Upper lobe of left lung (tissue), 6 donors: ENCODE data around the gene PALM. TPM values are rescaled to one million over a fixed set of nuclear protein-coding genes. Genes with fewer than 3 reads are reported as not detected.
A peak's percentile ranks its signal among the peaks of the same experiment; 100 is the strongest.

Experiments used
- ATAC-seq, 2 donors: fragments of 200-7000 bp; cut with Tn5 transposase; one replicate each; pipeline ENCODE4 v1.9.1; 2022; ENCODE audit warnings: mild to moderate bottlenecking in 2 of 2, moderate library complexity in 2 of 2; ENCODE audit not compliant: low FRiP score in 2 of 2
- DNase-seq, 2 donors: peaks; one replicate each; pipeline ENCODE4 v3.0.0-alpha.2; 2019 to 2020
- H3K27ac ChIP-seq, 4 donors: fragments of 200-600 bp; sonication (generic); one replicate each; pipeline ENCODE4 v1.5.1; 2016 to 2019
- H3K27me3 ChIP-seq, 4 donors: fragments of 200-600 bp; sonication (generic); one replicate each; pipeline ENCODE4 v1.5.1; 2017 to 2019
- H3K36me3 ChIP-seq, 4 donors: fragments of 200-600 bp; sonication (generic); one replicate each; pipeline ENCODE4 v1.5.1; 2016 to 2019
- H3K4me1 ChIP-seq, 4 donors: fragments of 200-600 bp; sonication (generic); one replicate each; pipeline ENCODE4 v1.5.1; 2018 to 2019
- H3K4me3 ChIP-seq, 4 donors: fragments of 200-600 bp; sonication (generic); one replicate each; pipeline ENCODE4 v1.5.1; 2017 to 2019; ENCODE audit warnings: mild to moderate bottlenecking in 2 of 4, moderate library complexity in 1 of 4
- H3K9me3 ChIP-seq, 4 donors: fragments of 200-600 bp; sonication (generic); one replicate each; pipeline ENCODE4 v1.5.1; 2018 to 2019
- EP300 ChIP-seq, 4 donors: sonication (generic); formaldehyde crosslinking; IDR thresholded peaks; one replicate each; pipeline ENCODE4 v1.5.1; 2017; ENCODE audit warnings: antibody characterized with exemption in 4 of 4, control low read depth in 2 of 4
- POLR2A ChIP-seq, 4 donors: fragments of 450-650 bp; IDR thresholded peaks; one replicate each; pipeline ENCODE4 v1.5.1; 2016 to 2017; ENCODE audit warnings: antibody characterized with exemption in 4 of 4, mild to moderate bottlenecking in 2 of 4
- POLR2AphosphoS5 ChIP-seq, 2 donors: sonication (generic); formaldehyde crosslinking; IDR thresholded peaks; one replicate each; pipeline ENCODE4 v1.5.1; 2017; ENCODE audit warnings: antibody characterized with exemption in 2 of 2
- WGBS, 2 donors: methylation state at CpG; one replicate each; pipeline ENCODE4 v1.1.5; 2017 to 2018; 5-methylcytosine and 5-hydroxymethylcytosine counted together
- total RNA-seq, 6 donors: library from RNA; depleted of rRNA in 4 of 6; stranded (reverse); fragments of >200 nt in 4 of 6; gene quantifications; one replicate each; pipeline versions ENCODE4 v1.1.0 to v1.2.1, GENCODE V29; 2016 to 2021
- TF ChIP-seq, protein P1 (sequence below), 6 experiments: fragments of 450-650 bp in 4 of 6; fragments of 200-600 bp in 2 of 6; sonication (generic) in 2 of 6; IDR thresholded peaks; one replicate each; pipeline ENCODE4 v1.5.1; 2016 to 2019; ENCODE audit warnings: antibody characterized with exemption in 6 of 6
- donor health status: DM: no; HTN: no; CAD: no; lungs with moderate emphysema.
- donor health status: DM: no; HTN: yes; CAD: no; lungs with severe emphysema.

Gene PALM
- total RNA-seq, 6 donors from 2014 or later: 12.5 to 65.6 (median 37.4) TPM

GRCh38 chr19:670609-671075 lies 38.1 kb upstream of the PALM start:
- DNase-seq: peak in 1 of 2 donors; percentile 37
- TF ChIP-seq POLR2A (IDR thresholded peaks at IDR 0.05) (no peak), POLR2AphosphoS5 (IDR thresholded peaks at IDR 0.05) (no peak), EP300 (IDR thresholded peaks at IDR 0.05) (no peak)
- TF ChIP-seq, protein P1, sequence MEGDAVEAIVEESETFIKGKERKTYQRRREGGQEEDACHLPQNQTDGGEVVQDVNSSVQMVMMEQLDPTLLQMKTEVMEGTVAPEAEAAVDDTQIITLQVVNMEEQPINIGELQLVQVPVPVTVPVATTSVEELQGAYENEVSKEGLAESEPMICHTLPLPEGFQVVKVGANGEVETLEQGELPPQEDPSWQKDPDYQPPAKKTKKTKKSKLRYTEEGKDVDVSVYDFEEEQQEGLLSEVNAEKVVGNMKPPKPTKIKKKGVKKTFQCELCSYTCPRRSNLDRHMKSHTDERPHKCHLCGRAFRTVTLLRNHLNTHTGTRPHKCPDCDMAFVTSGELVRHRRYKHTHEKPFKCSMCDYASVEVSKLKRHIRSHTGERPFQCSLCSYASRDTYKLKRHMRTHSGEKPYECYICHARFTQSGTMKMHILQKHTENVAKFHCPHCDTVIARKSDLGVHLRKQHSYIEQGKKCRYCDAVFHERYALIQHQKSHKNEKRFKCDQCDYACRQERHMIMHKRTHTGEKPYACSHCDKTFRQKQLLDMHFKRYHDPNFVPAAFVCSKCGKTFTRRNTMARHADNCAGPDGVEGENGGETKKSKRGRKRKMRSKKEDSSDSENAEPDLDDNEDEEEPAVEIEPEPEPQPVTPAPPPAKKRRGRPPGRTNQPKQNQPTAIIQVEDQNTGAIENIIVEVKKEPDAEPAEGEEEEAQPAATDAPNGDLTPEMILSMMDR (IDR thresholded peaks at IDR 0.05): no peak
- no peak overlapping the region for H3K27ac ChIP-seq
- H3K27me3 ChIP-seq: no peaks in the 10 kb centered on the region
- peaks cover 5 to 19% (median 8%) of the 10 kb centered on the region in 4 donors for H3K4me1 ChIP-seq
- WGBS, 2 donors: 80 to 85% methylated on average over 2 to 9 of the region's 9 CpGs
- H3K9me3 ChIP-seq: no peaks in the 10 kb centered on the region
- H3K36me3 ChIP-seq: no peaks in the 10 kb centered on the region
- ATAC-seq: no peak
- H3K4me3 ChIP-seq: no peak overlapping the region

- Histone ChIP-seq H3K9me3 (no peaks in the 10 kb centered on the region), H3K36me3 (peaks cover 0 to 6% (median 0%) of the 10 kb centered on the region in 4 donors), H3K27me3 (peaks cover 0 to 4% (median 0%) of the 10 kb centered on the region in 4 donors), H3K4me1 (peaks cover 25 to 53% (median 38%) of the 10 kb centered on the region in 4 donors), H3K4me3 (no peak overlapping the region), H3K27ac (peak overlapping the region in 1 of 4 donors; percentile 65)
- 48 to 73% methylated on average over 23 to 24 of the region's 38 CpGs for WGBS, 2 donors
- peak in 1 of 2 donors; percentile 76 for DNase-seq
- TF ChIP-seq POLR2AphosphoS5 (IDR thresholded peaks at IDR 0.05): no peak
- TF ChIP-seq EP300 (IDR thresholded peaks at IDR 0.05): no peak
- no peak for TF ChIP-seq POLR2A (IDR thresholded peaks at IDR 0.05)
- TF ChIP-seq, protein P1 (IDR thresholded peaks at IDR 0.05): no peak
- no peak for ATAC-seq
These were observed 34.2 kb upstream of the PALM start for GRCh38 chr19:674282-675151.

- TF ChIP-seq, protein P1 (IDR thresholded peaks at IDR 0.05): no peak
- TF ChIP-seq POLR2AphosphoS5 (IDR thresholded peaks at IDR 0.05) (no peak), POLR2A (IDR thresholded peaks at IDR 0.05) (no peak), EP300 (IDR thresholded peaks at IDR 0.05) (no peak)
- DNase-seq: no peak
- no peak for ATAC-seq
- H3K36me3 ChIP-seq: peaks cover 0 to 6% (median 0%) of the 10 kb centered on the region in 4 donors
- peaks cover 28 to 64% (median 41%) of the 10 kb centered on the region in 4 donors for H3K4me1 ChIP-seq
- H3K9me3 ChIP-seq: no peaks in the 10 kb centered on the region
- peak overlapping the region in 3 of 4 donors; percentile 51 to 77 (median 58) for H3K4me3 ChIP-seq
- WGBS, 2 donors: 22 to 32% methylated on average over 5 to 8 of the region's 31 CpGs
- peaks cover 0 to 4% (median 0%) of the 10 kb centered on the region in 4 donors for H3K27me3 ChIP-seq
- H3K27ac ChIP-seq: peak overlapping the region; percentile 65 to 95 (median 86)
These were observed 32.8 kb upstream of the PALM start for GRCh38 chr19:676007-676338.

- peak; percentile 55 to 62 for TF ChIP-seq POLR2AphosphoS5 (IDR thresholded peaks at IDR 0.05)
- peak in 1 of 4 donors; percentile 40 for TF ChIP-seq POLR2A (IDR thresholded peaks at IDR 0.05)
- TF ChIP-seq EP300 (IDR thresholded peaks at IDR 0.05): no peak
- TF ChIP-seq, protein P1 (IDR thresholded peaks at IDR 0.05): no peak
These were observed 32.2 kb upstream of the PALM start, which contains the start of gene FSTL3 for GRCh38 chr19:676339-677105. Gene FSTL3, plus strand, starts transcription at chr19:676392. Its CDS starts 32 bp downstream, at chr19:676424.

More at GRCh38 chr19:676339-677105, 32.2 kb upstream of the PALM start, which contains the start of gene FSTL3:
- peak within 1 kb of the TSS; percentile 84 to 95 (median 90) for H3K27ac ChIP-seq
- ATAC-seq (no peak), DNase-seq (peak in 1 of 2 donors; percentile 92)
- H3K4me3 ChIP-seq: peak within 1 kb of the TSS; percentile 51 to 77 (median 55)
- 11 to 22% methylated on average over 14 to 18 of the region's 63 CpGs for WGBS, 2 donors
- peaks cover 0 to 10% (median 0%) of the 10 kb centered on the region in 4 donors for H3K36me3 ChIP-seq
- peaks cover 33 to 68% (median 46%) of the 10 kb centered on the region in 4 donors for H3K4me1 ChIP-seq
- peaks cover 0 to 4% (median 0%) of the 10 kb centered on the region in 4 donors for H3K27me3 ChIP-seq
- H3K9me3 ChIP-seq: no peaks in the 10 kb centered on the region
